HAP-1 (cell line): ENCODE results near the gene ALB.

Experiments
- DNase-seq, 2 experiments: peaks; one replicate each; pipeline ENCODE4 v3.0.0-alpha.2; 2016 to 2020; ENCODE audit warnings: low spot score in 2 of 2
- H3K27me3 ChIP-seq: fragments of 250-450 bp; sonication (Bioruptor Pico); 2 replicates; pipeline ENCODE4 v1.5.1; 2020; ENCODE audit warnings: low read depth, mild to moderate bottlenecking, moderate library complexity
- H3K36me3 ChIP-seq: fragments of 250-450 bp; sonication (Bioruptor Pico); replicated peaks from 2 replicates; pipeline ENCODE4 v1.5.1; 2020; ENCODE audit warnings: mild to moderate bottlenecking
- H3K4me1 ChIP-seq: fragments of 250-450 bp; sonication (Bioruptor Pico); 2 replicates; pipeline ENCODE4 v1.5.1; 2020; ENCODE audit warnings: mild to moderate bottlenecking
- H3K4me3 ChIP-seq: fragments of 250-450 bp; sonication (Bioruptor Pico); 2 replicates; pipeline ENCODE4 v1.5.1; 2020; ENCODE audit warnings: mild to moderate bottlenecking, moderate library complexity
- H3K9me3 ChIP-seq: fragments of 250-450 bp; sonication (Bioruptor Pico); 2 replicates; pipeline ENCODE4 v1.5.1; 2020; ENCODE audit warnings: mild to moderate bottlenecking, moderate library complexity
- in situ Hi-C: fragments of 300-500 bp; cut with MboI; formaldehyde crosslinking; loops from 3 replicates; pipeline ENCODE4 v1.14.3; 2020; ENCODE audit warnings: low sequenced_read_pairs, inconsistent platforms, mixed read lengths

ALB gene

DNA sequence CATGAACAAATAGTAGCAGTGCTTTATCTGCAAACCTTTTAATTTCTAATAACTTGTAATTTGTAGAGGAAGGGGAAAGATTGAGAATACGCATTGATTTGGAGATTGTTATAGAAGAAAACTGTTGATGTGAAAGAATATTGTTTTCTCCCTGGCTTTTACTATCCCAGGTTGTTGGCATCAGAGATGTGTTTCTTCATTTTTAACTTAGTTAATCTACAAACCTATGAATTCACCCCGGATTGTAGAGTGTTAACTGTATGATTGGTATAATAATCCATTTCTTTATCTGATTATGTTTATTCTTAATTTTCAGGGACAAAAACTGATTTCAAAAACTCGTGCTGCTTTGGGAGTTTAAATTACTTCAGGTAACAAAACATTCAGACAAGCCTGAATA lies 50.8 kb downstream of the ALB start:
- DNase-seq, result no peak
- Histone ChIP-seq H3K4me3 (no peak overlapping the region), H3K4me1 (peaks cover 11% of the 10 kb centered on the region), H3K27me3 (no peaks in the 10 kb centered on the region), H3K9me3 (no peaks in the 10 kb centered on the region), H3K36me3 (no peaks in the 10 kb centered on the region)
- in situ Hi-C loops, result no loop called here

DNA sequence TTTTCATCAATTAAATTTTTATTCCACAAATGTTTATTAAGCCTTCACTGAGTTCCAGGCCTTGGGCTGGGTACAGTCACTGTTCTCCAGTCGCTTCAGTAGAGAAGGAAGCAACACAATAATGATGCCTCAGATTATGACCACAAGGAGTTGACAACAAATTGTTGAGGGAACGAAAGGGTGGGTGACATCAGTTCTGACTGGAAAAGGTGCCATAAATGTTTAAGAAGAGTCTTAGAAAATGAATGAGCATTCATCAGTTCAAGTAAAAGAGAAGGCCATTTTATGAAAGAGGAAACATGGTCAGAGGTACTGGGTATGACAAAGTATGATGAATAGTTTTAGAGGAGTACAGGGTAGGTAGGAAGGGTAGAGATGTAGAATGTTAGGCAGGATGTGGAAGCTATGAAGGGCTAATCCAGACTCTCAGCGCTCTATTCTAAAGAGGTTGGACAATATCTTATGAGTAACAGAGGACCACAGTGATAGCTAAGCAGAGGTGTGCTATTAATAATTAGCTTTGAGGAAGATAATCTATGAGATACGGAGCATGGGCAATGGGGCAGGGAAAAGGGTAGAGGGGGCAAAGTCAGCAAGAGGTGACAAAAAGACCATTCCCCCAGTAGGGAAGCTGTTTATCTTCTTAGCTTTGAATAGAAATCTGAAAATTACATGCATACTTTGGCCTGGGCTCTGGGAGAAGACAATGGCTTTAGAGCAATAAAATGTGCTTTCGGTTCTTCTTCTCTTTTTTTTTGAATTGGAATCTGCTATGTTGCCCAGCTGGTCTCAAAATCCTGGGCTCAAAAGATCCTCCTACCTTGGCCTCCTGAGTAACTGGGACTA lies 52.3 kb downstream of the ALB start:
- DNase-seq, result no peak
- in situ Hi-C loops, result no loop called here
- Histone ChIP-seq H3K9me3 (no peaks in the 10 kb centered on the region), H3K27me3 (no peaks in the 10 kb centered on the region), H3K36me3 (no peaks in the 10 kb centered on the region), H3K4me3 (no peak overlapping the region), H3K4me1 (peaks cover 11% of the 10 kb centered on the region)

DNA sequence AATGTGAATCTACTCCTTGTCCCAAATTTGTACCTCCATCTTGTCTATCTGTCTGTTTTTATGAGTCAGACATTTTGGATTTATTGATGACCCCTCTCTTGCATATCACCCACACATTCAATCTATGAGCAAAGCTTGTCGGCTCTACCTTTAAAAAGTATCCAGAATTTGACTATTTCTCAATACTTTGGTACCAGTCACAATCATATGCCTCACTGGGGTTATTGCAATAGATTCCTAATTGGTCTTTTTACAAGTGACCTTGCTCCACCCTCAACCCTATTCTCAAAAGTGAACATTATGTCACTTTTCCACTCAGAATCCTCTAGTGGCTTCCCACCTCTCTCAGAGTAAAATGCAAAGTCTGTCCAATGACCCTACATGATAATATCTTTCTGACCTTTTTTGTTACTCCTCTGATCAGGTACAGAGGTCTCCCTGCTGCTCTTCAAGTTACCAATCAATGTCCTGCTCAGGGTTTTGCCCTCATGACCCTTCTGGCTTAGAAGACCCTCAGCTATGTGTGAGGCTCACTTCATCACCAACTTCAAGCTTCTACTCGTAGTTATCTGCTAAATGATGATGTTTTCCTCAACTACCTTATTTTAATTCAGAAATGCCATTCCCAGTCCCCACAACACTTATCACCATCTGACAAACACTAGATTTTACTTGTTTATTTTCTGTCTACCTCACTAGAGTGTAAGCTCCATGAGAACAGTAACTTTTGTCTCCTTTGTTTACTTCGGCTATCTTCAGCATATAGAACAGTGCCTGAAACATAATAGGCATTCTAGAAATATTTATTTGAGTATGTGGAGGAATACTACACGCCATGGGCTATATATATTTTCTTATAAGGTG lies 54.3 kb downstream of the ALB start:
- in situ Hi-C loops, result no loop called here
- Histone ChIP-seq H3K36me3 (no peaks in the 10 kb centered on the region), H3K9me3 (no peaks in the 10 kb centered on the region), H3K27me3 (no peaks in the 10 kb centered on the region), H3K4me3 (no peak overlapping the region), H3K4me1 (peaks cover 1% of the 10 kb centered on the region)
- no peak for DNase-seq

DNA sequence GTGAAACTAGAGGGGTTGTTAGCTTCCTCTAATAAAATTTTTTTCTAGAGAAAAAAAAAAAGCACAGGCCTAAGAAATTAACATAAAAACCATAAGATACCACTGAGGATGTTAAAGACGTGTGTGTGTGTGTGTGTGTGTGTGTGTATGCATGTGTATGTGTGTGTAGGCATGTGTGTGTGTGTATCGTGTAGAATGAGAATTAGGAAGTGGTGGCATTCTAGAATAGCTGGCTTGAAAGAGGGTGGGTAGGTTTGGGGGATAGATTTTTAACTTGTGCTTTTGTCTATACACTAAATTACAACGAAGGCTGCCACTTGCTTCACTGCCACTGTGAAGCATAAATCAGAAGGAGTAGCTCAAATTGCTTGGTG lies 54.9 kb downstream of the ALB start:
- Histone ChIP-seq H3K36me3 (no peaks in the 10 kb centered on the region), H3K27me3 (no peaks in the 10 kb centered on the region), H3K4me3 (no peak overlapping the region), H3K9me3 (no peaks in the 10 kb centered on the region), H3K4me1 (no peaks in the 10 kb centered on the region)
- in situ Hi-C loops, result no loop called here
- DNase-seq, result no peak

DNA sequence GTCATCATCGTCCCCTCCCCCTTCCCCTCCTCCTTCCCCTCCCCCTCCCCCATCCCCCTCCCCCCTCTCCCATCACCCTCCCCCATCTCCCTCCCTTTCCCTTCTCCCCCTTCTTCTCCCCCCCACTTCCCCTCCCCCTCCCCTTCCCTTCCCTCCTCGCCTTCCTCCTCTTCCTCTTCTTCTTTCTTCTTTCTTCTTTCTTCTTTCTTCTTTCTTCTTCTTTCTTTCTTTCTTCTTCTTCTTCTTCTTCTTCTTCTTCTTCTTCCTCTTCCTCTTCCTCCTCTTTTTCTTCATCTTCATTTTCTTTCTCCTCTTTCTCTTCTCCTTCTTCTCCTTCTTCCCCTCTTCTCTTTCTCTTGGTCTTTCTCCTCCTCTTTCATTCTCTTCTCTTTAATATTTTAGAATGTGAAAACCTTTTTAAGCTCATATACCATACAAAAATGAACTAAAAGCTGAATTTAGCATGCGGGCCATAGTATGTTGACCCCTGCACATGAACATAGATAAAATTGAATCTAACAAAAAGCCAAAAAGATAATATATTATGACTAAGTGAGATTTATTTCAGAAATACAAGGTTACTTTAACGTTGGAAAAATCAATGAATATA lies 56.9 kb downstream of the ALB start:
- Histone ChIP-seq H3K4me3 (no peak overlapping the region), H3K27me3 (no peaks in the 10 kb centered on the region), H3K36me3 (no peaks in the 10 kb centered on the region), H3K9me3 (no peaks in the 10 kb centered on the region), H3K4me1 (peaks cover 4% of the 10 kb centered on the region; the same call in 1 of the 2 replicates)
- in situ Hi-C loops, result no loop called here
- no peak for DNase-seq

DNA sequence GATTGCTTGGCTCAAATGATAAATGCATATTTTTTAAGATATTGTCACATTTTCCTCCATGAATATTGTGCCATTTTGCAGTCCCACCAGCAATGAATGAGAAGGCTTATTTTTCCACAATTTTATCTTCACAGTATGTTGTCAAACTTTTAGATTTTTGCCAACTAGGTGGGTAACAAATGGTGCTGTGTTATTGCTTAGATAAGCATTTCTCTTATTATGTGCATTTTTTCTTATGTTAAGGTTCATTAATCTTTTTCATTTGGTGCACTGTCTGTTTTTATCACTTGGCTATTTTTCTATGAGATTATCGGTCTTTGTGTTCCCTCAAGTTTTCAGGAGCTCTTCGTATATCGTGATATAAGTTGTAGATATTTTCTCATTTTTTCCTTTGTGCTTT lies 64.1 kb downstream of the ALB start:
- Histone ChIP-seq H3K36me3 (no peaks in the 10 kb centered on the region), H3K27me3 (peaks cover 3% of the 10 kb centered on the region; the same call in 1 of the 2 replicates), H3K4me3 (no peak overlapping the region), H3K9me3 (no peaks in the 10 kb centered on the region; the same call in 1 of the 2 replicates), H3K4me1 (peaks cover 12% of the 10 kb centered on the region)
- no peak for DNase-seq
- in situ Hi-C loops, result no loop called here

DNA sequence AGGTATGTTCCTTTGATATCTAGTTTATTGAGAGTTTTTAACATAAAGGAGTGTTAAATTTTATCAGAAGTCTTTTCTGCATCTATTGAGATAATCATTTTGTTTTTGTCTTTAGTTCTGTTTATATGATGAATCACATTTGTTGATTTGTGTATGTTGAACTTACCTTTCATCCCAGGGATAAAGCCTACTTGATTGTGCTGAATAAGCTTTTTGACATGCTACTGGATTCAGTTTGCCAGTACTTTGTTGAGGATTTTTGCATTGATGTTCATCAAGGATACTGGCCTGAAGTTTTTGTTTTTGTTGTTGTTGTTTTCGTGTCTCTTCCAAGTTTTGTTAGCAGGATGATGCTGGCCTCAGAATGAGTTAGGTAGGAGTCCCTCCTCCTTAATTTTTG lies 66.6 kb downstream of the ALB start:
- Histone ChIP-seq H3K4me1 (peaks cover 10% of the 10 kb centered on the region), H3K27me3 (peaks cover 3% of the 10 kb centered on the region; the same call in 1 of the 2 replicates), H3K4me3 (no peak overlapping the region), H3K9me3 (no peaks in the 10 kb centered on the region; the same call in 1 of the 2 replicates), H3K36me3 (no peaks in the 10 kb centered on the region)
- DNase-seq, result no peak
- in situ Hi-C loops, result no loop called here
